Central memory CD4-positive, alpha-beta T cell (primary cell): ENCODE measurements around the gene EPHA7.

Experiments
- DNase-seq: peaks from one replicate; pipeline ENCODE4 v3.0.0; 2022

Gene EPHA7

GRCh38 chr6:93238632-93239031 is 180.7 kb downstream of the EPHA7 start:
- DNase-seq: no peak

- DNase-seq: no peak
Measured at GRCh38 chr6:93235775-93236174, 183.6 kb downstream of the EPHA7 start.

GRCh38 chr6:93226822-93227221 is 192.5 kb downstream of the EPHA7 start:
- DNase-seq: no peak

- DNase-seq: no peak
Measured at GRCh38 chr6:93222071-93222851, 197.1 kb downstream of the EPHA7 start.

- DNase-seq: no peak
Measured at GRCh38 chr6:93219447-93219846, 199.9 kb downstream of the EPHA7 start.

GRCh38 chr6:93218096-93218495 is 201.3 kb downstream of the EPHA7 start:
- no peak for DNase-seq

GRCh38 chr6:93213028-93213427 is 206.3 kb downstream of the EPHA7 start:
- DNase-seq: no peak

- DNase-seq: no peak
Measured at GRCh38 chr6:93210908-93211307, 208.5 kb downstream of the EPHA7 start.

- DNase-seq: no peak
Measured at GRCh38 chr6:93209358-93209757, 210.0 kb downstream of the EPHA7 start.

- DNase-seq: no peak
Measured at GRCh38 chr6:93196406-93196970, 222.9 kb downstream of the EPHA7 start.

GRCh38 chr6:93194480-93194879 is 224.9 kb downstream of the EPHA7 start:
- DNase-seq: no peak

GRCh38 chr6:93193868-93194267 is 225.5 kb downstream of the EPHA7 start:
- DNase-seq: no peak
